Stimulated activated CD4-positive, alpha-beta T cell treated with anti-CD3 and anti-CD28 coated beads, TNF-alpha, amount 100 ng/mL, for 1 hour (primary cell): ENCODE results near the gene MAPK10.
"Not testable (repeated sequence)": the region's sequence is repeated elsewhere in the genome, so short reads cannot be mapped to it uniquely, and the experiment has no call there.

Experiments used
- DNase-seq, 3 donors: peaks; one replicate each; pipeline ENCODE4 v3.0.0-alpha.2; 2020; ENCODE audit warnings: low read depth in 3 of 3, low spot score in 1 of 3

Gene MAPK10

GRCh38 chr4:86338989-86339388 lies 20.9 kb downstream of the MAPK10 start:
- DNase-seq, result no peak

GRCh38 chr4:86338521-86338920 lies 21.3 kb downstream of the MAPK10 start:
- DNase-seq, result no peak

GRCh38 chr4:86334020-86334750 lies 25.7 kb downstream of the MAPK10 start:
- no peak for DNase-seq

GRCh38 chr4:86333236-86333635 lies 26.6 kb downstream of the MAPK10 start:
- DNase-seq, result no peak

- no peak for DNase-seq
Measured at GRCh38 chr4:86330961-86331742, 28.7 kb downstream of the MAPK10 start.

GRCh38 chr4:86330411-86330810 lies 29.4 kb downstream of the MAPK10 start:
- DNase-seq, result not testable (repeated sequence)

- no peak for DNase-seq
Measured at GRCh38 chr4:86329431-86329830, 30.4 kb downstream of the MAPK10 start.

- DNase-seq, result no peak
Measured at GRCh38 chr4:86326400-86326799, 33.5 kb downstream of the MAPK10 start.

- DNase-seq, result no peak
Measured at GRCh38 chr4:86319390-86319789, 40.5 kb downstream of the MAPK10 start.

- DNase-seq, result no peak
Measured at GRCh38 chr4:86315579-86315978, 44.3 kb downstream of the MAPK10 start.

GRCh38 chr4:86313656-86314055 lies 46.2 kb downstream of the MAPK10 start:
- DNase-seq, result no peak

- no peak for DNase-seq
Measured at GRCh38 chr4:86307432-86307831, 52.4 kb downstream of the MAPK10 start.

- no peak for DNase-seq
Measured at GRCh38 chr4:86306816-86307215, 53.0 kb downstream of the MAPK10 start.

GRCh38 chr4:86302830-86303229 lies 57.0 kb downstream of the MAPK10 start:
- DNase-seq, result no peak

- DNase-seq, result no peak
Measured at GRCh38 chr4:86302251-86302650, 57.6 kb downstream of the MAPK10 start.

GRCh38 chr4:86300516-86300915 lies 59.3 kb downstream of the MAPK10 start:
- DNase-seq, result no peak

- no peak for DNase-seq
Measured at GRCh38 chr4:86296865-86297264, 63.0 kb downstream of the MAPK10 start.

GRCh38 chr4:86294883-86295282 lies 65.0 kb downstream of the MAPK10 start:
- DNase-seq, result no peak

- DNase-seq, result no peak
Measured at GRCh38 chr4:86291180-86291579, 68.7 kb downstream of the MAPK10 start.

GRCh38 chr4:86286726-86287125 lies 73.1 kb downstream of the MAPK10 start:
- no peak for DNase-seq

GRCh38 chr4:86283371-86283770 lies 76.5 kb downstream of the MAPK10 start:
- no peak for DNase-seq

GRCh38 chr4:86280246-86280645 lies 79.6 kb downstream of the MAPK10 start:
- no peak for DNase-seq
